ENCODE data around the gene VTI1A. TPM values are rescaled to one million over a fixed set of nuclear protein-coding genes. Genes with fewer than 3 reads are reported as not detected.

VTI1A gene
- total RNA-seq, 6 experiments from 2014 or later = 11.2 to 26.2 (median 12.3) TPM

DNA sequence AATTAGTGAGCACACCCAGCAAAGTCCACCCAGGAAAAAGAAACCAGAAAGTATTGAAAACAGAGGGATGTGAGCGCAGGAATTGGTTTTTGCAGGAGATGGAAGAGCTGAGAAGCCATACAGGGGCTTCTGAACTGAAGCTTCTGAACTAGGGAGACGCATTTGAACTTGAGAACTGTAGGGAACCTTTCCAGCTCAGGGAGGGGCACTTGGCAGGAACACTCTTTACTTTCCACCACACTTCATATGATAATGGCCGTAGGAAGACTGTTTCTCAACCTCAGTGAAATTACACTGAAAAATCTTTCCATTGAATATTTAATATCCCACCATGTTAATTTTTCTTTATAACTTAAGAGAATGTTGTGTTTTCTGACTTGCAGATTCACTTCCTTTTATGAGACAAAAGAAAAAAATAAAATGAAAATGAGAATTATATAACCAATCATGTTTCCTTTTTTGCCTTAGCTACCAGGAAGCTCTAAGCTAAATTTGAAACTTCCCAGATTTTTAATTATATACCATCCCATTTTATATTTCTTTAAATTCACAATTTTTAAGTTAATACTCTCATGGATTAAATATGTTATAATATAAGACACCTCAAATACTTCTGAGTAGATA, 404.7 kb downstream of the VTI1A start:
- Histone ChIP-seq H3K27ac (no peak overlapping the region), H3K36me3 (no peaks in the 10 kb centered on the region), H3K4me3 (no peak overlapping the region), H3K9me3 (no peaks in the 10 kb centered on the region), H3K27me3 (no peaks in the 10 kb centered on the region), H3K4me1 (peaks cover 0 to 30% (median 2%) of the 10 kb centered on the region in 4 donors)
- intact Hi-C loops (cut with DNase I) = no loop called here
- TF ChIP-seq, protein P1, sequence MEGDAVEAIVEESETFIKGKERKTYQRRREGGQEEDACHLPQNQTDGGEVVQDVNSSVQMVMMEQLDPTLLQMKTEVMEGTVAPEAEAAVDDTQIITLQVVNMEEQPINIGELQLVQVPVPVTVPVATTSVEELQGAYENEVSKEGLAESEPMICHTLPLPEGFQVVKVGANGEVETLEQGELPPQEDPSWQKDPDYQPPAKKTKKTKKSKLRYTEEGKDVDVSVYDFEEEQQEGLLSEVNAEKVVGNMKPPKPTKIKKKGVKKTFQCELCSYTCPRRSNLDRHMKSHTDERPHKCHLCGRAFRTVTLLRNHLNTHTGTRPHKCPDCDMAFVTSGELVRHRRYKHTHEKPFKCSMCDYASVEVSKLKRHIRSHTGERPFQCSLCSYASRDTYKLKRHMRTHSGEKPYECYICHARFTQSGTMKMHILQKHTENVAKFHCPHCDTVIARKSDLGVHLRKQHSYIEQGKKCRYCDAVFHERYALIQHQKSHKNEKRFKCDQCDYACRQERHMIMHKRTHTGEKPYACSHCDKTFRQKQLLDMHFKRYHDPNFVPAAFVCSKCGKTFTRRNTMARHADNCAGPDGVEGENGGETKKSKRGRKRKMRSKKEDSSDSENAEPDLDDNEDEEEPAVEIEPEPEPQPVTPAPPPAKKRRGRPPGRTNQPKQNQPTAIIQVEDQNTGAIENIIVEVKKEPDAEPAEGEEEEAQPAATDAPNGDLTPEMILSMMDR (IDR thresholded peaks at IDR 0.05) = no peak
- TF ChIP-seq POLR2A (IDR thresholded peaks at IDR 0.05) = no peak
- ATAC-seq (peak; percentile 11 to 63 (median 37)), DNase-seq (no peak)
- WGBS (ENCODE audit: insufficient coverage, low coverage, low lambda C conversion rate, missing lambda C conversion rate) = 60% methylated on average over 2 of the region's 3 CpGs

DNA sequence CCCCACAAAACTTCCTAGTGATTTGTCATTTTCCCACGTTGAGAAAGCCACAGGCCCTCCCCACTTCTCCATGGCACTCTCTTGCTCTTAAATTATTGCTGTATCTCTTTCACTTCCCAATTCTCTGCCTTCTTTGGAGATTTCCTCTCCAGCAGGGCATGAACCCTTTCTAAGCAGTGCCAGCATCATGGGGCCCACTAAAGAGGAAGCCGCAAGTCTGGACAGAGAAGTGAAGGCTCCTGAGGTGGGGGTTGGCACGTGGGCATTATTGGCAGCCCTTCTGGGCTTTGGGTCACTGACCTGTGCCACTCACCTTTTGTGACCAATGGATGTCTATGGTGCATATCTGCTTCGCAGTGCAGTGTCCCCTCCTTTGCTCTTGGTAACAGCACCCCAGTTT, 405.3 kb downstream of the VTI1A start:
- peak; percentile 52 to 74 (median 72) for DNase-seq
- intact Hi-C loops (cut with DNase I) = no loop called here
- H3K27ac ChIP-seq = no peak overlapping the region
- peak; percentile 72 to 78 (median 77) for ATAC-seq
- TF ChIP-seq, protein P1 (IDR thresholded peaks at IDR 0.05) = no peak
- TF ChIP-seq POLR2A (IDR thresholded peaks at IDR 0.05) = no peak
- no peaks in the 10 kb centered on the region for H3K36me3 ChIP-seq
- peaks cover 0 to 30% (median 2%) of the 10 kb centered on the region in 4 donors for H3K4me1 ChIP-seq
- 10% methylated on average over 4 of the region's 4 CpGs for WGBS (ENCODE audit: insufficient coverage, low coverage, low lambda C conversion rate, missing lambda C conversion rate)
- H3K9me3 ChIP-seq = no peaks in the 10 kb centered on the region
- H3K4me3 ChIP-seq = no peak overlapping the region
- no peaks in the 10 kb centered on the region for H3K27me3 ChIP-seq

DNA sequence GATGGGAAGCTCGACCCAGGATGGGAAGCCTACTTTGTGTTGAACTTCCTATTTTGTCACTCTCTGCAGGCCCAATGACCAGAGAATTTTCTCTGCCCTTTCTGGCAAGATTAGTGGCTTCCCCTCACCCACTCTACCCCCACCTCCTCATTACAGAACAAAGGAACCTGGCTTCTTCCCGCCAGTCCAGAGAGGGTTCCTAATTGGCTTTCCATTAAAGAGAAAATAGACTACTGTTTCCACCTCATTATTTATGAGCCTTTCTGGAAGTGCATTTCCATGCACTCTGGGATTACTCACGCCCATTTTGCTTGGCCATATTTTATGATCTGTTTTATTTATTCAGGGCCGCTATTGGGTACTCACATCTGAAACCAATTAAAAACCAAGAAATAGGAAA, 408.1 kb downstream of the VTI1A start:
- WGBS (ENCODE audit: insufficient coverage, low coverage, low lambda C conversion rate, missing lambda C conversion rate) = 85% methylated on average over 4 of the region's 4 CpGs
- no peak for ATAC-seq
- Histone ChIP-seq H3K27ac (no peak overlapping the region), H3K36me3 (no peaks in the 10 kb centered on the region), H3K9me3 (no peaks in the 10 kb centered on the region), H3K4me1 (peaks cover 0 to 21% (median 2%) of the 10 kb centered on the region in 4 donors), H3K4me3 (no peak overlapping the region), H3K27me3 (no peaks in the 10 kb centered on the region)
- intact Hi-C loops (cut with DNase I) = no loop called here
- DNase-seq = no peak
- TF ChIP-seq, protein P1 (IDR thresholded peaks at IDR 0.05) = no peak
- no peak for TF ChIP-seq POLR2A (IDR thresholded peaks at IDR 0.05)

DNA sequence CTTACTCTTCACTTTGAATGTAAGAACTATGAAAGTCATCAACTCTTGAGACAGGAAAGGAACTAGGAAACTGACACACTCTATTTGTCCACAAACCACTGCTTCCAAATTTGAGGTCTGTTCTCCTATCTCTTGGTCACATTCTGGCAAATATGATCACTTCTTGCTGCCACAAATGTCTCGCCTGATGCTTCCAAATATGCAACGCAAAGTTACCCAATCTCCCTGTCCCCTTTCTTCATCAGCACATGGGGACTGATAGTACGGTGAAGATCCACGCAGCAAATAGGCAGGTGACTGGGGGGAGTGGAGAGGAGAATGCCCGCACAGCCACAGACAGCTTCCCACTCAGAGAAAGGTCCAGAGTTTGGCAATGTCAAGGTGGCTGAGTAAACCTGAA, 410.5 kb downstream of the VTI1A start:
- TF ChIP-seq POLR2A (IDR thresholded peaks at IDR 0.05) = no peak
- TF ChIP-seq, protein P1 (IDR thresholded peaks at IDR 0.05) = no peak
- ATAC-seq = no peak

More for the DNA sequence above, 410.5 kb downstream of the VTI1A start:
- H3K9me3 ChIP-seq = no peaks in the 10 kb centered on the region
- no peak for DNase-seq
- no peak overlapping the region for H3K4me3 ChIP-seq
- WGBS (ENCODE audit: insufficient coverage, low coverage, low lambda C conversion rate, missing lambda C conversion rate) = 72% methylated on average over 3 of the region's 5 CpGs
- intact Hi-C loops (cut with DNase I) = no loop called here
- H3K27ac ChIP-seq = no peak overlapping the region
- H3K27me3 ChIP-seq = no peaks in the 10 kb centered on the region
- H3K36me3 ChIP-seq = no peaks in the 10 kb centered on the region
- peaks cover 0 to 4% (median 2%) of the 10 kb centered on the region in 4 donors for H3K4me1 ChIP-seq
